22Rv1 (cell line): ENCODE results near the gene TRPV5.

ENCODE experiments used
- H3K27ac ChIP-seq: fragments of 450-650 bp; 2 replicates; pipeline ENCODE4 v1.5.1; 2017
- ZFX ChIP-seq: fragments of 450-650 bp; IDR thresholded peaks from 2 replicates; pipeline ENCODE4 v1.6.1; 2017; ENCODE audit warnings: antibody characterized with exemption, borderline replicate concordance
- TF ChIP-seq, protein P1 (sequence below): fragments of 450-650 bp; IDR thresholded peaks from 2 replicates; pipeline ENCODE4 v1.5.1; 2017; ENCODE audit warnings: mild to moderate bottlenecking

The TRPV5 gene

DNA sequence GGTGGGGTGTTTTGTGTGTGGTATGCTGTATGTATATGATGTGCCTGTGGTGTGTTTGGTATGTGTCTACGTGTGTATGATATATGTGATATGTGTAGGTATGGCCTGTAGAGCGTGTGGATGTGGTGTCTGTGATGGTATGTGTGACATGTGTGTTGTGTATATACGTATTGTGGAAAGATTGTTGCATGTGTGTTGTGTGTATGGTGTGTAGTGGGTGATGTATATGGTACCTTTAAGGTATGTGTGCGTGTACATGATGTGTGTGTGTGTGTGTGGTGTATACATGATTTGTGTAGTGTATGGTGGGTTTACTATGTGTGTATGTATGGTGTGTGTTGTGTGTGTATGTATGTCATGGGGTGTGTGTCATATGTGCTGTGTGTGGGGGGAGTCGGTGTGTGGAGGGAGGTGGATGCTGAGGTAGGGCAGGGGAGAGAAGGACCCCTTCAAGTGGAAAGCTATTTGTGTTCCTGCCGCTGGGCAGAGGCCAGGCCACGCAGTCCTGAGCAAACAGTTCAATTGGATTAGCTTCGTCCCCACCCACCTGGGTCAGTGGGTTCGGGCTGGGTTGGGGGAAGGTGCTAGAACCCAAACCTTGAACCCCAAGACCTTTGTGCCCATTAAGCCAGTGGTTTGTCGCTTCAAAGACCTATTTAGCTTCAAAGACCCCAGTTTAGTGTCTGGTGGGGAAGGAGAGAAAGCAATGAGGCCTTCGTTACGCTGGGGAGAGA, 46.1 kb downstream of the TRPV5 start:
- no peak for TF ChIP-seq ZFX
- TF ChIP-seq, protein P1, sequence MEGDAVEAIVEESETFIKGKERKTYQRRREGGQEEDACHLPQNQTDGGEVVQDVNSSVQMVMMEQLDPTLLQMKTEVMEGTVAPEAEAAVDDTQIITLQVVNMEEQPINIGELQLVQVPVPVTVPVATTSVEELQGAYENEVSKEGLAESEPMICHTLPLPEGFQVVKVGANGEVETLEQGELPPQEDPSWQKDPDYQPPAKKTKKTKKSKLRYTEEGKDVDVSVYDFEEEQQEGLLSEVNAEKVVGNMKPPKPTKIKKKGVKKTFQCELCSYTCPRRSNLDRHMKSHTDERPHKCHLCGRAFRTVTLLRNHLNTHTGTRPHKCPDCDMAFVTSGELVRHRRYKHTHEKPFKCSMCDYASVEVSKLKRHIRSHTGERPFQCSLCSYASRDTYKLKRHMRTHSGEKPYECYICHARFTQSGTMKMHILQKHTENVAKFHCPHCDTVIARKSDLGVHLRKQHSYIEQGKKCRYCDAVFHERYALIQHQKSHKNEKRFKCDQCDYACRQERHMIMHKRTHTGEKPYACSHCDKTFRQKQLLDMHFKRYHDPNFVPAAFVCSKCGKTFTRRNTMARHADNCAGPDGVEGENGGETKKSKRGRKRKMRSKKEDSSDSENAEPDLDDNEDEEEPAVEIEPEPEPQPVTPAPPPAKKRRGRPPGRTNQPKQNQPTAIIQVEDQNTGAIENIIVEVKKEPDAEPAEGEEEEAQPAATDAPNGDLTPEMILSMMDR: no peak
- no peak overlapping the region for H3K27ac ChIP-seq

DNA sequence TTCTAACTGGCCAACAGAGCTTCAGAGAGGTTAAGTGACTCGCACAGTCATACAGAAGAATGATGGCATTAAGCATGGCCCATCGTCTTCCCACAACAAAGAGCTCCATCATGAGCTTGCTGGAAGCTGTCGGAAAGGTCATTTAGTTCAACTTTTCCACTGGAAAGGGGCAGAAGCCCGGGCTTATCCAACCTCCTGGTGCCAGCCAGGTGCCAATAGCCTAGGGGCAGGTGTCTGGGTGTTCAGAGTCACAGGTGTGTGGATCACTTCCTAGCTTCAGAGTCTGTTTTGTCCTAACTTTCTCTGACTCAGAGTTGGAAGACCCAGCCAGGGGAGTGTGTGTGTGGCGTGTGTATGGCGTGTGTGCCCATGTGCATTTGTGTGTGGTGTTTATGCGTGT, 46.7 kb downstream of the TRPV5 start:
- TF ChIP-seq ZFX: no peak
- TF ChIP-seq, protein P1: no peak

DNA sequence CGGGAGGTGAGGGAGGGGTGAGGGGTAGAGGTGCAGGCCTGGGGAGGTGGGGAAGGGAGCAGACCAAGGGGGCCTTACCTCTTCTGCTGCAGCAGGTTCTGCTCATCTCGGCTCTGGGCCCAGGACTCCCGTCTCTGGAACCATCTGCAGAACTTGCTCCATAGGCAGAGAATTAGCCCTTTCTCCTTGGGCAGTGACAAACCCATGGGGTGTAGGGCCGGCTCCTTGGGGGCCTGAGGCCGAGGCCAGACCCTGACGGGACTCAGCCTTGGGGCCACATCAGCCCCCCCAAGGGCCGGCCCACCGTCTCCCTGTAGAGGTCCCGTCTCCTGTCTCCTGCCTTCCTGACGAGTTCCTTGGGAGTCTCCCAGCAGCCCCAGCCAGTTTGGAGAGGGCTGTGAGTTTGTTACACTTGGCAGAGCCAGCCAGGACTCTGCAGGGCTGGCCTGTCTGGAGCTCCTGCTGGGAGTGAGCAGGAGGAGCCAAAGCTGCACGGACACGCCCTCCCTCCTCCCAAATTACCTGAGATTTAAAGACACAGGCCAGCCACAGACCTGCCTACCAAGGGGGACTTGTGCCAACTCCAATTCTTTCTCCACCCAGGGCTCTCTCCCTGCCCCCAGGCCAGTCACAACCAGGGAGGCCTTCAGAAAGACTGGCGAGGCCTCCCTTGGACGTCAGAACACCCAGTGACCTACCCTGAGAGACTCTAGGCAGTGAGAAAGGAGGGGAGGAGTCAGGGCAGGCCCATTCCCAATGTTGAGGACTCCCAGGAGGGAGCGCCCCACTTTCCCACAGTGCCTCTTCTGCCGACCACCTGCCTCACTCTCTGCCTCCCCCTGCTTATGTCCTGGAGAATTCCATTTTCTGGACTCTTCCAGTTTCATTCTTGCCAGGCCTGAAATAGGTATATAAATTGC, 48.0 kb downstream of the TRPV5 start, which contains the start of gene TRPV6:
TRPV6 (minus strand) TSS at position 435 of the 920 bp plus-strand sequence.
- no peak within 1 kb of the TSS for H3K27ac ChIP-seq
- TF ChIP-seq, protein P1: no peak
- no peak for TF ChIP-seq ZFX

More for the DNA sequence above, 46.7 kb downstream of the TRPV5 start:
- H3K27ac ChIP-seq: no peak overlapping the region

DNA sequence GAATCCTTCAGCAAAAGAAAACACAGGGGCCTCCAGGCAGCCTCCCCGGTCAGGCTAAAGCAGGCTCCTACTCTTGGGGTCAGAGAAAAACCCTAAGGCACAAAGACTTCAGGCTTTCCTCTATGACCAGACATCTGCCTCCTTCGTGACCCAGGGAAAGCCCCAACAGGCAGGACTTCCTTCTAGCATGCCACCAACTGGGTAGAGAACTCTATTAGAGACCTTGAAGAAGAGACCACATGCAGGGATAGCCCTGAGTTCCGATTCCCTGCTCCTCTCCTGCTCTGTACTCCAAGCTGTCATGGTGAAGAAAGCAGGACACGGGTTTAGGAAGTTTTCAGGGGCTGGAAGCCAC, 49.3 kb downstream of the TRPV5 start:
- TF ChIP-seq, protein P1: no peak
- no peak for TF ChIP-seq ZFX
- no peak overlapping the region for H3K27ac ChIP-seq

DNA sequence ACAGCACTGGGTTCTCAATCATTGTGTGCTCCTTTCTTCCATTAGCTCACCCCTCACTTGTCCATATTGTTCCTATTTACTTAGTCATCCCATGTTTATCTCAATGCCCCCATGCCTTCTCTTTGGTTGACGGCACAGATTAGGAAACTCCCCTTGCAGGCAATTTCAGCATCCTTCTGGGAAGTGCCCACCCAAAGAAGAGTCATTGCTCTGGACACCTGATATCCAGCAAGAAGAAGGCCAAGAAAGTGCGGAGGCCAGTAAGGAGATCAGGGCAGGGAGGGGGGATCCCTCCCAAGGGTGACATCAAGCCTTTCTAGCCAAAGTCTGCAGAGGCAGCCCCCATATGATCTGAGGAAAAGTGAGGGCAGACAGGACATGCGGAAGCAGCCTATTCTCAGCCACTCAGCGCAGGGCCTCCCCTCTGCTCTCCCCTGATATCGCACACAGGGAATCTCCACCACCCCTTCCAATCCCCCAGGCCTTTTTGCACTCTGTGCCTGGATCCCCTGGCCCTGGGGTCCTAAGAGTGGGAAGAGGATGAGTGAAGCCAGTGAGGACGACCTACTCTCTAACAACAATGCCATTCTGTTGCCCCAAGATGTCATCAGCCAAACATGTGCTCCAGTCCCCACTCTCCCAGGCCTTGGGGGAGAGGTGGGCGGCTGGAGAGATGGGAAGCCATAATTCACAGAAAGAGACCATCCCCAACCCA, 49.8 kb downstream of the TRPV5 start:
- TF ChIP-seq, protein P1: no peak
- TF ChIP-seq ZFX: no peak
- no peak overlapping the region for H3K27ac ChIP-seq

DNA sequence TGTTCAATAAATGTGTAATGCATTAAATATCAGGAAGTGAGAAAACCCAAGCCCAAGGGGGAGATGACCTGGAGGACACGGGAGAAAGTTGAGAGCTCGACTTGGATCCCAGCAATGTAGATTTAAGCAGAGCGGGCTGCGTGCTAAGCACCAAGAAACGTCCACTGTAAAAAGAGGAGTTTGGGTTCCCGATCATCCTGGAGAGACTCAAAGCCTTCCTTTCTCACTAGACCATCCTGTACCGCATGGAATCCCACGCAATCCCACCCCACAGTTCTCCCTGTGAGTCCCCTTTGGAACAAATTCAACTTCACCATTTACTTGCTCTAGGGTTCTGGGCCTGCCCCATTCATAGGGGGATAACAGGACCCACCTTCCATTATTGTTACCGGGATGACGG, 50.4 kb downstream of the TRPV5 start:
- no peak for TF ChIP-seq ZFX
- TF ChIP-seq, protein P1: no peak
- no peak overlapping the region for H3K27ac ChIP-seq
